ENCODE measurements around the gene UMOD. TPM values are rescaled to one million over a fixed set of nuclear protein-coding genes. Genes with fewer than 3 reads are reported as not detected.

The UMOD gene
- total RNA-seq, 1 donor from 2014 or later = not detected

DNA sequence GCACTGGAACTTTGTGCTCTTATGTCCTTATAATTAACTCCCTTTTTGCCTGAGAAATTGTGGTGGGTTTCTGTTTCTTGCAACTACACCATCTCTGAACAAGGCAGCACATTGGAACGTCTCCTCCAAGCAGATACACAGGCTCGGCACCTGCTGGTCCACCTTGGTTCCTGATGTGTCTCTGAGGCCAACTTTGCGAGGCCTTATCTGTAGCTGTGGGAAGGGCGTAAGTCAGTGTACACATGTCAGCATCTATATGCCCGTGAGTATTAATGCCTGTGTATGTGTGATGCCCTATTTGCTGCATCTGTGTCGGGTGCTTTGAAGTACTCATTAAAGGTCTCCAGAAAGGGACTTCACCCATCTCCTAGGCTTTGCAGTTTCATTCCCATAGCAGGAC is 42.7 kb downstream of the UMOD start:
- TF ChIP-seq, protein P1, sequence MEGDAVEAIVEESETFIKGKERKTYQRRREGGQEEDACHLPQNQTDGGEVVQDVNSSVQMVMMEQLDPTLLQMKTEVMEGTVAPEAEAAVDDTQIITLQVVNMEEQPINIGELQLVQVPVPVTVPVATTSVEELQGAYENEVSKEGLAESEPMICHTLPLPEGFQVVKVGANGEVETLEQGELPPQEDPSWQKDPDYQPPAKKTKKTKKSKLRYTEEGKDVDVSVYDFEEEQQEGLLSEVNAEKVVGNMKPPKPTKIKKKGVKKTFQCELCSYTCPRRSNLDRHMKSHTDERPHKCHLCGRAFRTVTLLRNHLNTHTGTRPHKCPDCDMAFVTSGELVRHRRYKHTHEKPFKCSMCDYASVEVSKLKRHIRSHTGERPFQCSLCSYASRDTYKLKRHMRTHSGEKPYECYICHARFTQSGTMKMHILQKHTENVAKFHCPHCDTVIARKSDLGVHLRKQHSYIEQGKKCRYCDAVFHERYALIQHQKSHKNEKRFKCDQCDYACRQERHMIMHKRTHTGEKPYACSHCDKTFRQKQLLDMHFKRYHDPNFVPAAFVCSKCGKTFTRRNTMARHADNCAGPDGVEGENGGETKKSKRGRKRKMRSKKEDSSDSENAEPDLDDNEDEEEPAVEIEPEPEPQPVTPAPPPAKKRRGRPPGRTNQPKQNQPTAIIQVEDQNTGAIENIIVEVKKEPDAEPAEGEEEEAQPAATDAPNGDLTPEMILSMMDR (IDR thresholded peaks at IDR 0.05) = no peak
- Mint-ChIP-seq H3K4me3 (no peak overlapping the region), H3K27ac (no peak overlapping the region), H3K36me3 (ENCODE audit: low read depth) (no peaks in the 10 kb centered on the region), H3K9me3 (no peaks in the 10 kb centered on the region), H3K4me1 (no peaks in the 10 kb centered on the region), H3K27me3 (peaks cover 5% of the 10 kb centered on the region)
- ATAC-seq (ENCODE audit: low read depth) (no peak), DNase-seq (no peak)
- intact Hi-C loops (cut with micrococcal nuclease) = no loop called here
- POLR2A ChIA-PET = no interaction called here
- CTCF ChIA-PET = no interaction called here

DNA sequence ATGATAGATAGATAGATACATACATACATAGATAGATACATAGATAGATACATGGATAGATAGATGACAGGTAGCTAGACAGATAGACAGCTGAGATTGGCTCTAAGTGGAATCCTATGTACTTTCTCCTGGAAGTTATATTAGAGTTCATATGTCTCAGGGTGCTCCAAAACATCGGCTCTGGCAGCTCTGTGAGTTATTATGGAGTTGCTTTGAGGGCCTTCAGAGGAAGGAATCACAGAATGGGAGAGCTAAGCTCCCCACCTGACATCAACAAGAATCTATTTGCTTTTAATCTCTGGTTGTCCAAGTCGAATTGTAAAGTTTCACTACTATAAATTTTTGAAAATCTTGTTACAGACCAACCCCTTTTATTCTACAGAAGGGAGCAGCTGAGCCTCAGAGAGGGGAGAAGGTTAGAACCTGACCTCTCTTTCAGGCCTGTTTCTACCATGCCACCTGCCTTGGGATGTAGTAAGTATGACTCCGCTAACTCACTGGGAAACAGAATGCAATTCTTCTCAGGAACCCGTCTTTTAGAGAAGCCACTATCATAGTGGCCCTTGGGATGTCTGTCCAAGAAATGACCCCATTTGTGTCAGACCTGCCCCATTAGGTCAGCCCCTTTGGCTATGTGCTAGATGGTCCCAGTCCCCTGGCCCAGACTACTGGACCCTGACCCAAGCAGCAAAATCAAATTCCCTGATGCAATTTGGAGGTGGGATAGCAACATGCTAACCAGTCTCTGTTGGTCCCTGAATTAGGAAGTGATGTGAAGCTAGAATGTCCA is 43.5 kb downstream of the UMOD start:
- ATAC-seq (ENCODE audit: low read depth) = no peak
- no peak for DNase-seq
- Mint-ChIP-seq H3K36me3 (ENCODE audit: low read depth) (no peaks in the 10 kb centered on the region), H3K4me3 (no peak overlapping the region), H3K9me3 (no peaks in the 10 kb centered on the region), H3K27me3 (peaks cover 5% of the 10 kb centered on the region), H3K4me1 (no peaks in the 10 kb centered on the region), H3K27ac (no peak overlapping the region)
- ChIA-PET CTCF (no interaction called here), POLR2A (no interaction called here)
- TF ChIP-seq, protein P1 (IDR thresholded peaks at IDR 0.05) = no peak
- intact Hi-C loops (cut with micrococcal nuclease) = no loop called here

DNA sequence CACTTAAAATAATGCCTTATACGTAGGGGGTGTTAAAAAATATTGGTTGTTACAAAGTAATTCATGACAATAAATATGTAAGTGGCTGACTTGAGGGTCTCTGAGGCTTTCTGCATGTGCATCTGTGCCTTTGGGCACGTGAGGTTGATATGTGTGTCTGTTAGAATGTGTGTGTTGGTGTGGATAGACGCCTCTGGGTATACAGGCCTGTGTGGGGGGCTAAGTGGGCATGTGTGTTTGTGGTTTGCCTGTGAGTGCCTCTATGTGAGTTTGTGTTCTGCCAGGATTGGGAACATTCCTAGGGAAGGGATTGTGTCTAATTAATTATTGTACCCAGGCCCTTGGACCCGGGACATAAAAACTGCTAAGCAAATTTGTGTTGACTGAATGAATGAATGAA is 44.2 kb downstream of the UMOD start:
- intact Hi-C loops (cut with micrococcal nuclease) = no loop called here
- TF ChIP-seq, protein P1 (IDR thresholded peaks at IDR 0.05) = no peak
- ATAC-seq (ENCODE audit: low read depth) (no peak), DNase-seq (no peak)
- ChIA-PET POLR2A (no interaction called here), CTCF (no interaction called here)
- Mint-ChIP-seq H3K4me3 (no peak overlapping the region), H3K36me3 (ENCODE audit: low read depth) (no peaks in the 10 kb centered on the region), H3K9me3 (no peaks in the 10 kb centered on the region), H3K4me1 (no peaks in the 10 kb centered on the region), H3K27ac (no peak overlapping the region), H3K27me3 (peaks cover 5% of the 10 kb centered on the region)

DNA sequence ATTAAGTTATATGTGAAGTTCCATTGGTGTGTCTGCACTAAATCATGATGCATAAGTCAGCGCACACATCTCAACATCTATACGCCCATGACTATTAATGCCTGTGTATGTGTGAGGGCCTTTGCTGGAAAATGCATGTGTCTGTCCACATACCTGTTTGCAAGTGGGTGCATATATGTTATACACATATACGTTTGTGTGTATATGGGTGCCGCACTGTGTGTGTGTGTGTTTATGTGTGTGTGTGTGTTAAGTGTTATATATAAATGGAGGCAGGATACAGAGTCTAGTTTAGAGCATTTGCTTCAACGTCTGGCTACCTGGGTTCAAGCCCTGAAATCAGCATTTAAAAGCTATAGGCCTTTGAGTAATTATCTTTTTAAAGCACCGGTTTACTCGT is 44.7 kb downstream of the UMOD start:
- CTCF ChIA-PET = no interaction called here
- no peaks in the 10 kb centered on the region for H3K36me3 Mint-ChIP-seq (ENCODE audit: low read depth)
- H3K4me3 Mint-ChIP-seq = no peak overlapping the region
- intact Hi-C loops (cut with micrococcal nuclease) = no loop called here
- peaks cover 5% of the 10 kb centered on the region for H3K27me3 Mint-ChIP-seq
- TF ChIP-seq, protein P1 (IDR thresholded peaks at IDR 0.05) = no peak
- no peak overlapping the region for H3K27ac Mint-ChIP-seq
- POLR2A ChIA-PET = no interaction called here
- no peaks in the 10 kb centered on the region for H3K9me3 Mint-ChIP-seq
- ATAC-seq (ENCODE audit: low read depth) = no peak
- DNase-seq = no peak
- no peaks in the 10 kb centered on the region for H3K4me1 Mint-ChIP-seq

DNA sequence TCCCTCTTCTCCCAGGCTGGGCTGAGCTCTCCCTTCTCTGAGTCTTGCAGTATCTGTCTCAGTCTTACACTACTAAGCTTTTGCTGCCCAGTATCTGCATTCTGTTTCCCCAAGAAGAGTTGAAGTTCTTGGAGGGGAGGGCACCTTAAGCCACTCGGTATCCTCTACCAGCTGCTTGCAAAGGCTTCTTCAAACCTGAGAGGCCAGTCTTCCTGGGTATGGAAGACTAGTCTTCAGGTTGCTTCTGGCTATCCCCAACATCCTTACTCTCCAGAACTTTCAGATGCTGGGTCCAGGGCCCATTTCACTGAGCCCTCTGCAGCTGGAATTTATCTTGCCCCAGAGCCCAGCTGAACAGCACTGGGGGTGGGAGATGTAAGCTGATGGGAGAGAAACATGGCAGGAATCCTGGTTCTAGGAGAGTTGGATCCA is 45.3 kb downstream of the UMOD start:
- peaks cover 5% of the 10 kb centered on the region for H3K27me3 Mint-ChIP-seq
- CTCF ChIA-PET = no interaction called here
- ATAC-seq (ENCODE audit: low read depth) (no peak), DNase-seq (no peak)
- no peak overlapping the region for H3K4me3 Mint-ChIP-seq
- H3K27ac Mint-ChIP-seq = no peak overlapping the region
- TF ChIP-seq, protein P1 (IDR thresholded peaks at IDR 0.05) = no peak
- no peaks in the 10 kb centered on the region for H3K9me3 Mint-ChIP-seq
- intact Hi-C loops (cut with micrococcal nuclease) = no loop called here
- H3K4me1 Mint-ChIP-seq = no peaks in the 10 kb centered on the region
- H3K36me3 Mint-ChIP-seq (ENCODE audit: low read depth) = no peaks in the 10 kb centered on the region
- POLR2A ChIA-PET = no interaction called here
